AG04449 (cell line): Measurements from ENCODE around the gene NPAS2.

Experiments used
- CTCF ChIA-PET: fragments of 350-600 bp; formaldehyde crosslinking; extraction: SDS; loops from one replicate; lab custom pipeline; 2021; ENCODE audit warnings: antibody characterized with exemption; lab: Yijun Ruan, JAX
- POLR2A ChIA-PET: fragments of 400-600, 350-600 bp; formaldehyde crosslinking; extraction: SDS; loops from one replicate; lab custom pipeline; 2020; ENCODE audit warnings: antibody characterized with exemption, inconsistent platforms; lab: Yijun Ruan, JAX
- DNase-seq: peaks from one replicate; pipeline ENCODE4 v3.0.0-alpha.2; 2010; ENCODE audit warnings: low read depth, low spot score
- H3K4me3 ChIP-seq: 2 replicates; pipeline ENCODE4 v1.5.1; 2011; ENCODE audit warnings: low read depth, mild to moderate bottlenecking, control low read depth, low read length
- CTCF ChIP-seq: IDR thresholded peaks from one replicate; pipeline ENCODE4 v1.5.1; 2011; ENCODE audit warnings: mild to moderate bottlenecking, moderate library complexity, low read length, control low read depth, inconsistent platforms; ENCODE audit not compliant: insufficient read depth; ENCODE audit errors: missing control alignments

NPAS2 gene

GRCh38 chr2:100821255-100821910 lies 1.4 kb downstream of the NPAS2 start:
- POLR2A ChIA-PET = no interaction called here
- CTCF ChIA-PET = interaction anchor here (1.0 to 1.3 kb wide), 7 partner anchors 11 to 212 kb away, joined by 3 to 6 read pairs (median 3); no protein-coding TSS in a partner anchor
- no peak for TF ChIP-seq CTCF
- no peak for DNase-seq
- H3K4me3 ChIP-seq = peak overlapping the region; percentile 69

GRCh38 chr2:100821911-100822265 lies 1.9 kb downstream of the NPAS2 start:
- no peak for TF ChIP-seq CTCF
- ChIA-PET CTCF (interaction anchor here (0.8 to 1.4 kb wide), 9 partner anchors 10 to 213 kb away, joined by 3 to 6 read pairs (median 3); no protein-coding TSS in a partner anchor), POLR2A (no interaction called here)
- H3K4me3 ChIP-seq = no peak overlapping the region
- no peak for DNase-seq

- ChIA-PET CTCF (interaction anchor here (0.8 to 1.6 kb wide), 6 partner anchors 11 to 213 kb away, joined by 3 to 8 read pairs (median 3); no protein-coding TSS in a partner anchor), POLR2A (no interaction called here)
- TF ChIP-seq CTCF = no peak
- no peak overlapping the region for H3K4me3 ChIP-seq
- no peak for DNase-seq
Measured at GRCh38 chr2:100822587-100823248, 2.8 kb downstream of the NPAS2 start.

- H3K4me3 ChIP-seq = no peak overlapping the region
- CTCF ChIA-PET = interaction anchor here (1.3 to 1.6 kb wide), 2 partner anchors 94 to 214 kb away, joined by 3 to 8 read pairs; no protein-coding TSS in a partner anchor
Measured at GRCh38 chr2:100823665-100824438, 3.9 kb downstream of the NPAS2 start.

GRCh38 chr2:100824842-100825241 lies 4.9 kb downstream of the NPAS2 start:
- ChIA-PET CTCF (no interaction called here), POLR2A (no interaction called here)
- H3K4me3 ChIP-seq = no peak overlapping the region
- no peak for DNase-seq
- no peak for TF ChIP-seq CTCF

More at GRCh38 chr2:100823665-100824438, 3.9 kb downstream of the NPAS2 start:
- POLR2A ChIA-PET = interaction anchor here (0.6 kb wide), 1 partner anchor 237 kb away, joined by 3 read pairs; no protein-coding TSS in a partner anchor
- TF ChIP-seq CTCF = no peak
- DNase-seq = no peak
